Stimulated activated CD4-positive, alpha-beta T cell treated with anti-CD3 and anti-CD28 coated beads, Interleukin-1b, Interleukin-23, amount 100 ng/mL, for 24 hours (primary cell): ENCODE data around the gene TEP1.

Experiments
- DNase-seq, 4 experiments: peaks; one replicate each; pipeline ENCODE4 v3.0.0-alpha.2; 2020; ENCODE audit warnings: low read depth in 4 of 4, low spot score in 1 of 4

Gene TEP1

DNA sequence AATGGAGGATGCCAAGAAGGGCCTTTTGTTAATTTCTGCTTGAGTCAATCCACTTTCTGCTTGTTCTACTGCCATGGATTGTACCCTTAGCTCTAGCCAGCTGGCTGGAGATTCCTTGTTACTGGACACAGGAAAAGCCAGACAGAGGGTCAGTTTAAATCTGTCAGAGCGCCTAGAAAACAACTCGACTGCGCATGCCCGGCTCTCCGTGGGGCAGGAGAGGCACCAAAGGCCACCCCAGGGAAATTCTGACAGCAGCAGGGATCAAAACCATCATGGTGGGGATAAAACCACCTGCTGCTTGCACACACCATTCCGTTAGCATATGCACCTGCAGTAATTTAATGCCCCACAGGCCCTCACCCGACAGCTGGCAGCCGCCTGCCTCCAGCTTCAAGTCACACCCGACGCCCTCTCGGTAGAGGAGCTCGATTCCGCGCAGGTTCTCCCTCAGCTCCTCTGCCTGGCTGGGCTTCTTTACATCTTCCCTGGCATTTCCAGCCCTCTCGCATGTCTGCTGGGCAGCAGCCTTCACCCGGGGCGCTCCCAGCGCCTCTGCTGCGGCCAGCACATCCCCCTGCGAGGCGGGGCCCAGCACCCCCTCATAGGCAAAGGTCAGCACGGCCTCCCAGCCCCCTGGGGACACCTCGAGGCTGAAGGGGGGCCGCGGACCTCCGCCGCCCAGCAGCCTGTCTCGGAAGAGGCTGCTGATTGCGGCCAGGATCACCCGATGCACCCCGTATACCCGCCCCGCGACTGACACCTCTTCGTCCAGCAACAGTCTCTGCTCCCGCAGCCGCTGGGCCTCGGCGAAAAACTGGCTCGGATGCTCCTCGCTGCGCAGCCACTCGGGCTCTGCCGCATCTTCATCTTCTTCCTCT, 21.6 kb upstream of the TEP1 start:
- DNase-seq: no peak

DNA sequence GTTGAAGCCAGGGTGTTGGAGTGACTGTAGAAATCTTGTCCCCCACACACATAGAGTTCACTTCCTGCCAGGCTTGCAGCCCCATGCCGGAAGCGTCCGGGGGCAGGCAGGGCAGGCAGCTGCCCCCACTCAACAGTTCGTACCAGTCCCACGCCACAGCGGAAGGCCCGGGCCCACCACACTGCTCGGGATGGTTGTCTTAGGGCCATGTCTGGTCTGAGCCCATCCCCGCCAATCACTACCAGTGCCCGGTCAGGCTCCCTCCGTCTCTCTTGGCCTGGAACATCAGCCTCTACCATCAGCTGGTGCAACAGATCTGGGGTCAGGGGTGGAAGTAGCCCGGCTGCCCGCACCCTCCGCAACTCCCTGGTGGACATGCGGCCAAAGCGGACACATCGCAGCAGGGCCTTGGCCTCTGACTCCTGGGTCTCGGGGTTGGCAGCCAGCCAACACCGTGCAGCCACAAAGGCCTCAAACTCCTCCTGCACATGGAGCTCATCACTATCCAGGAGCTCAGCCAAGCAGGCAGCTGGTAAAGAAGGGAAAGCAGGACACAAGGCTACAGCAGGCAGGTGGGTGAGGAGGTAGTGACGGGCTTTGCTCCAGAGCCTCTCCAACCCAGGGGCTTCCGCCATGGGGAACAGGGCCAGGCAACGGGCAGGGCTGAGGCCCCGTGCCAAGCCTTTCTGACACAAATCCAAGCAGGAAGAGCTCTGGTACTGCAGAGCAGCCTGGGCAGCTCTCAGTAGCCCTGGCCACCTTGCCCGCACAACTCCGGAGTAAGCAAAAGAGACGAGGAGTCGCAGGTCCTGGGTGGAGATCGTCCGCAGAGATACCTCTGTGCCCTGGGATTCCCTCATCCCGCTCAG, 16.7 kb upstream of the TEP1 start:
- no peak for DNase-seq

DNA sequence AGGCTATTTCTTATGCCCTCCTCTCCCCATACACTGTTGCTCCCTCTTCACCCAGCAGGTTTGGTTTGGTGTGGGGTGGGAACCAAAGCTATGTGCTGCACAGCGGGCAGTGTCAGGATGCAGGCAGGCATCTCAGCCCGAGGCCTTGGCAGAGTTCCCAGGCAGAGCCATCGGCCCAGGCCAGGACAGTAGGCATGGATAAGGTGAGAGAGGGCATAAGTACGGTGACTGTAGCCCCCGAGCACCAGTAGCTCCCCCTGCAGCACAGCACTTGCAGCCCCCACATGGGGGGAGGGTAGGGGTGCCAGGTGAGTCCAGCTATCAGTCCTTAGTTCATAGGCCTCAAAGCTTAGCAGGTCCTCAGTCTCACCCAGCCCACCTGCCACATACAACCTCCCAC, 15.5 kb upstream of the TEP1 start:
- DNase-seq: no peak

DNA sequence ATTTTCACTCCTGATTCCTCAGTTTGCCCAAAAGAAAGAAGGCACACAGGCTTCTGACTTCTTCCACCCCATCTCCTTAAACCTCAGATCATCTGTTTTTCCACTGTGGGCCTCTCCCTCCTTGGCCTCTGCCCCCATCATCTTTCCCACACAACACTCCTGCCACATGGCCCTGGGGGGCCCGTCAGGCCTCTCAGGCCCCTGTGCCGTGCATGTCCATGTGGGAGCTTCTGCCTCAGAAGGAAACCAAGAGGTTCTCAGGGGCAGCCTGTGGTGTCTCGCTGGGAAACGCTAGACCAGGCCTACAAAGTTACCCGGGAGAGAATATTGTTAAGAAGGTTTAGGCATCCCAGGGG, 14.7 kb upstream of the TEP1 start:
- DNase-seq: no peak

DNA sequence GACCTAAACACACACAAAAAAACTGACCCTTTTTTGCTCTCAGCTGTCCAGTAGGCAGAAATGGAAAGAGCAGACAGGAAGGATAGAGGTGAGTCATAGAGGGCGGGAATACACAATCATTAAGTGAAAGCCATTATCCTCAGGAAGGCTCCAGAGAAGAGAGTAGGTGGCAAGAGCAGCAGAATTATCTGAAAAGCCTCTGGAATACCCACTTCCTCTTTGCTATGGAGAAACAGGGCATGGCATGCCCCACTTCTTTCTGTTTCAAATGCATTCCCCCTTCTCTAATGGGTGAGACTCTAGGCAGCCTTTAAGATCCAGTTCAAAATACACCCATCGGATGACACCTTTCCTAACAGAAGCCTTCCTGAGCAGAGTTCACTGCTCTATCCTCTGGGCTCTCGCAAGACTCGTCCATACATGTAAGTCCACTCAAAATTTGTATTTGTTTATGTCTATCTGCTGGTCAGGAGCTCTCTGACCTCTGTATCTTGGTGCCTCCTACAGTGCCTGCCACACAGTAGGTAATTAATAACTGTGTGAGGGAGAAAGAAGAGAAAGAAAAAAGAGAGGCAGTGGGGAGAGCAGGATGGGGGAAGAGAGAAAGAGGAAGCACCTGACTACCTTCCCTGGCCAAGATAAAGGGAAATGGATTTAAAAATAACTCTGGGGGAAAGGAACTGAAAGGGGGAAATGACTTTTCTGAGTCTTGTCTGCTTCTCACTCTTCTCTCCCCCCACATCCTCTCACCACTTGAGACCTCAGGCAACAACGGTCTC, 14.1 kb upstream of the TEP1 start:
- DNase-seq: no peak

DNA sequence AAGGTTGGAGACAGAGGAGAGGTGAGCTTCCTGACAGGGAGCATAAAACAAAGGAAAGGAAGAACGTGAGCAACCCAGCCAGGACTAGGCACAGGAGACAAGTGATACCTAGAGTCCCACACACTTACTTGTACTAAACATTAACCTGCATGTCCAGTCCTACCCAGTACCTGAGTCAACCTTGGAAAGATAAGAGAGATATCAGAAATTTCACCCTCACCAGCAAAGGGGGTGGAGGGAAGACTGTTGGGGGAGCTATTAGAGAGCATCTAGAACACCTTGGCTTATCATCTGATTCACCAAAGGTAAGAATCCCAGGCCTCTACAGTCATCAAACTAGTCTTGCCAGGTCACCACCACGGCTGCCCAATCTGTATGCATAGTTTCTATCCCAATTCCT, 11.6 kb upstream of the TEP1 start:
- DNase-seq: no peak

DNA sequence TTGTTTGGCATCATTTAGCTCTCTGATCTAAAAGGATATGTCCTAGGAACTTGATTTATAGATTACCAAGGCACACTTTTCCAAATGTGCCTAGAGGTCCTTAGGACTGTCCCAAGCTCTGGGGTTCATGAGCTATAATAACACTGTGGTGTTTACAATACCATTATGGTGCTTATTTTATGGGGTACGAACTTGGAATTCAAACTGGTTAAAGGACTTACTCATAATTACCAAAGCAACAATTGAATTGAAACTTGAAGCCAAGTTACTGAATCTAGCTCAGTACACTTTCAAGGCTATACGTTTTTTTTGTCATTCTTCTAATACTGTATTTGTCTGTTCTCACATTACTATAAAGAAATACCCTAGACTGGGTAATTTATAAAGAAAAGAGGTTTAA, 9.6 kb upstream of the TEP1 start:
- no peak for DNase-seq

DNA sequence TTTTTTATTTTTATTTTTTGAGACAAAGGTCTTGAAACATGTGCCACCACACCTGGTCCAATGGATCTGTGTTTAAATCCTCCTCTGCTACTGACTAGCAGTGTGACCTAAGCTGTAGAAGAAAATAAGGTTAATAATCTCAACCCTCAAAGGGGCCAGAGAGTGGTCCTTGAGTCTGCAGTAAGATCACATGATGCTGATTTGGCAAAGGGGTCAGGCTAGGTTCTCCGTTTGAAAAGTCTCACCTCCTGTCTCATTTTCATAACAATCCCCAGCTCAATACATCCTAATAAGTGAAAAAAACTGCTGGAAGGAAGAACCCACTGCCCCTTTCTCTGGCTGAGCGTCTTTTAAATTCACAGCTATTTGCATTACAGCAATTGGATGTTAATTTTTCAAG, 8.0 kb upstream of the TEP1 start:
- DNase-seq: no peak

DNA sequence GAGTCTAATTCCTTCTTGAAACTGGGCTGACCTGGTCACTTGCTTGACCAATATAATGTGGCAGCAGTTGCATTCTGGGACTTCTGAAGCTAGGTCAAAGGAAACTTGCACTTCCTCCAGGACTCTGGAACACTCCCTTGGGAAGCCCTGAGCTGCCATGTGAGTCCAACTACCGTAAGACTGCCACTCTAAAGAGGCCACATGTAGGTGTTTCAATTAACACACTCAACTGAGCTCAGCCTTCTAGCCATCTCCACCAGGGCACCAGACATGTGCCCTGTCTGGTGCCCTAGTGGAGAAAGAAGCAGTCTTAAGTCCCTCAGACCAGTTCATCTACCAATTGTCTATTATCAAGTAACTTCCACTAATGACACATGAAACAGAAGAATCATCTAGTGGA, 6.1 kb upstream of the TEP1 start:
- no peak for DNase-seq

DNA sequence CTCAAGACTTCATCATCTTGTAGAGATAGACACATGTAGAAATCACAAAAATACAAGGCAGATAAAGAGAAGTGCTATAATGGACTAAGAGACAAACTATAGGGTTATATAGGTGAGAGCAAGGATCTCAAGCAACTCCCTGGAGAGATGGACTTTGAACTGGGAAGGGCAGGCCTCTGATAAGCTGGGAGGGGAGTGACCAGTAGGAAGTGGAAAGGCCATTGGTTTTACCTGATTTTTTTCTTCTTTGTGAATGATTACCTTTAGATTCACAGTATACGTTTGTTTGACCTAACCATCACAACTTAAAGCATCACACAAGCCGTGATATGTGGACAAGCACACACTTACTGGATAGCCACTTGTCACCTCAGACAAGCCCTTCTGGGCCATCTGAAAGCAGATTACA, 5.2 kb upstream of the TEP1 start:
- DNase-seq: no peak

DNA sequence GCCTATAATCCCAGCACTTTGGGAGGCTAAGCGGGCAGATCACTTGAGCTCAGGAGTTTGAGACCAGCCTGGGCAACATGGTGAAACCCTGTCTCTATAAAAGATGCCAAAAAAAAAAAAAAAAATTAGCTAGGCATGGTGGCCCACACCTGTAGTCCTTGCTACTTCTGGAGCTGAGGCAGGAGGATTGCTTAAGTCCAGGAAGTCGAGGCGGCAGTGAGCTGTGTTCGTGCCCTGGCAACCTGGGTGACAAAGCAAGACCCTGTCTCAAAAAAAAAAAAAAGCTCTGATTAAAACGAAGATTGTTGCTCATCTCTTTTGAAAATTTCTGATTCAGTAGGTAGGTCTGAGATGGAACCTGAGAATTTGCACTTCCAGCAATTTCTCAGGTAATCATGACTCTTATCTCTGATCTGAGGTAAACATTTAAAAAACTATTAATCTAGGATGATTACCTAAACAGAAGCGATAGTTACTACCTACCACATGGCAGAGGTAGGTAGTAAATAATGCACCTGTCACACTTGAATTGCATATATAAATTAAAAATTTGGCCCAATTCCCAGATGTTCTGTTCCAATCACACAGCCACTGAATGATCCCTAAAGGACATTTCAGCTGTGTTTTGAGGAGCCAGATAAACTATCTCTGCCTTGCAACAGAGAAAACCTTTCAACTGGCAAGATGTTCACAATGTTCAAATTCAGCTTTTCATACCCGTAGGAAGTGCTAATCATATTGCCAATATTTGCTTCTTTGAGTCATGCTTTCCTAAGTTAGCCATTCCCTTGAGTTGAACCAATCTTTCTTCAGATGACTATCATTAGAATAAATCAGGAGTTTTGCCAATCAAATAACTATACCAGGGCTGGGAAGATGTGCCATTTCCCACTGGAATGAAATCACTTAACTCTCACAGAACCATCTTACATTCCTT, 4.2 kb upstream of the TEP1 start:
- DNase-seq: no peak

DNA sequence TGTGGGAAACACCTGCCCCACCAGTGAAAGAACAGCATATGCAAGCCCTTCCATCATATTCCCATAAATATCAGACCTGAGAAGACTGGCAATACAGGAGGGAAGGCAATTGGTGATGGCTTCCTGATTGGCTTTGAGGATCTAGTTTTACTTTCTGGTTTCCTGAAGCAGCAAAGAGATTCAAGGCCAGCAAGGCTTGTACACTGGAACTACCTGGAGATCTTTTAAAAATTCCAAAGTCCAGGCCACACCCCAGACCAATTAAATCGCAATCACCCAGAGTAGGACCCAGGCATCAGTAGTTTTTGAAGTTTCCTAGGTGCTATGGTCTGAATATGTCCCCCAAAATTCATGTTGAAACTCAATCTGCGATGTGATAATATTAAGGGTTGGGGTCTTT, 2.9 kb upstream of the TEP1 start:
- no peak for DNase-seq

DNA sequence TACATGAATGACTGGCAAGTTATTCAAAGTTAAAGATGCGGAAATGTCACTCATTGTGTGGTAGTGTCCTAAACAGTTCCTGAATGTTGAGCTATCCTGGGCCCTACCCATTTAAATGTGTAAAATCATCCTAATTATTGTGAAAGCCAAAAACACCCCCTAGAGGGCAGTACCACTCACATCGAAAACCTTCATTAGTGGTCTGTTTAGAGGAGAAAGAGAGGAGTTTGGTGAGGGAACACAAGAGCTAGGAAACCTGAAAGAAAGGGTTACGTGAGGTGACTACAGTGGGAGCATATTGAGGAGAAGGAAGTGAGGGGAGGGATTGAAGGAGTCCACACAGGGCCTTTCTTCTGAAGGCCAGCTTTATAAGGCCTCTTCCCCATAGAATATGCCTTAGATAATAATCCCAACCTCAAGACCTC, 2.5 kb upstream of the TEP1 start:
- no peak for DNase-seq

DNA sequence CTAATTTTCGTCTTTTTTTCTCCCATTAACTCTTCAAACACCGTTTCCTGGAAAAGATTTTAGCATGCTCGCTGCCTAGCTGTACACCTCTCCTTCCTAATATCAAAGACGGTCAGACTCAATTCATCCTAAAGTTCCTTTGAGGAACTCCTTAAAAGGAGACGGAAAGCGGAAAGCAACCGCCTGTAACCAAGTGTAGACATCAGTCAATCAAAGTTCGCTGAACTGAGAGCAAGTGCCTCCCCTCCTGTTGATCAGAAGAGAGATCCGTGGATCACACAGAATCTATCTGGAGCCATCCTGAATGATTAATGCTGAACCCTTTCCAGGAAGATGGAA, 412 bp upstream of the TEP1 start:
- no peak for DNase-seq

DNA sequence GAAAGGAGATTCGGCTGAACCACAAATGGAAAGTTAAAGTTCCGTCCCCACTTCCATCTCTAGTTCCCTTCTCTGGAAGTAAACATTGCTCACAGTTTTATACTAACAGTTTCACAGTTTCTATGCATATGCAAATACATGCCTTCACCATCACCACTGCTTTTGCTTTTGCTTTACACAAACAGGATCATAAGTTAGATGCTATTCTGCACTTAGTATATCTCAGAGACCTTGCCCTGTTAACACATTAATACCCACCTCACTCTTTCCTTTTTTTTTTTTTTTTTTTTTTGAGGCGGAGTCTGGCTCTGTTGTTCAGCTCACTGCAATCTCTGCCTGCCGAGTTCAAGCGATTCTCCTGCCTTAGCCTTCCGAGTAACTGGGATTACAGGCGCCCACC, 890 bp downstream of the TEP1 start:
- DNase-seq: no peak

DNA sequence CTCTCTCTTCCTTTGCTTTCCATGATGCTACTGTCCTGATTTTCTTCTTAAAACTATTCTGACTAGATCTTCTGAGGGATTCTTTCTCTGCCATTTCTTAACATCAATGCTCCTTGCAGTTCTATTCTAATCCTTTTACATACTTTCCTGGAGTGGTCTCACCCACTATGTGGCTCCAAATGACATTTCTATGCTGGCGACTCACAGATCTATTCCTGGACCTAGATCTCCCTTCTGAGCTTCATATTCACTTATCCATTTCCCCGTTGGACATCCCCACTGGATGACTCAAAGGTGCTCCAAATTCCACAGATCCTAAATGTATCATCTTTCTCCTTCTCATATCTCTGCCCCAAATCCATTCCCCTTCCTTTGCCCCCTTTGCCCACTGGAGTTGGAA, 4.1 kb downstream of the TEP1 start:
- DNase-seq: no peak

DNA sequence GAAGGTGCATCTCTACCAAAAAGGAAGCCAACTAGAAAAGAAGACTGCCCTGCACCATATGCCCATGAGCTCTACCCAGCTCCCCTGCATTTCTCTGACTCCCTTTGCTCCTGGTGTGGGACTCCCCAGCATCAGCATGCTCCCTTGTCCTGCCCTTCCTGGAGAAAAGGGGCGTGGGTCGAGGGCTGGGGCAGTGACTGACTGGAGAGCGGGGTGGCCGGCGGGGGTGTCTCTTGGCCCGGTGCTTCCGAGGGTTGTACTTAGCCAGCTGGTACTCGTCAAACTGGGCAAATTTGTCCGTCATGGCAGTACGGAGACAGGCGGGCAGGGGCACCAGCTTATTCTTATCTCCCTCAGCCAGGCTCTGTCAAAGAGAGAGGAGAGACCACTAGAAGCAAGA, 9.8 kb downstream of the TEP1 start:
- no peak for DNase-seq

DNA sequence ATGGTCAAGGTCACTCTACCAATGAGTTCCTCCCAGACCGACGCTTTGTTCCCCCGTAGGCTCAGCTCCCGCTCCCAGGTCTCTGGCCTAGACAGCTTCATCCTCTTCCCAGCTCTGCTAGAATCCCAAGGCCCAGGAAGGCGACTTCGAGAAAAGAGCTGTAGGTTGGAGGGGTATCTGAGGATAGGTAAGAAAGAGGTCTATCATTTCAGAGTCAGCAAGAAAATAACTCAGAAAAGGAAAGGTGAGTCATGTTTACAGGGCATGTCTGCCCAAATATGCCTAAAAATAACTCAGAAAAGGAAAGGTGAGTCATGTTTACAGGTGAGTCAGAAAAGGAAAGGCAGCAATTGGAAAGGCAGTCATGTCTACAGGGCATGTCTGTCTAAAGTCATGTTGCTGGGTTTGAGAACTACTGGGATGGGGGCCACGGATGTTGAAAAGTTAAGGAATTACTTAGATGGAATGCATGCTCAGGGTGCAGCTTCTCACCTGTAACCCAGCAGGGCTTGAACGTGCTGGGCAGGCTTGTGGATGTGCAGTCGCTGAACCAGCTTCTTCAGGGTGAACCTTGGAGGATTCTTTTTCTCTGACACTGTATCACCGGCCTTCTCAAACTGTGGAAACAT, 12.2 kb downstream of the TEP1 start:
- peak in 1 of 4 experiments; percentile 4 for DNase-seq

DNA sequence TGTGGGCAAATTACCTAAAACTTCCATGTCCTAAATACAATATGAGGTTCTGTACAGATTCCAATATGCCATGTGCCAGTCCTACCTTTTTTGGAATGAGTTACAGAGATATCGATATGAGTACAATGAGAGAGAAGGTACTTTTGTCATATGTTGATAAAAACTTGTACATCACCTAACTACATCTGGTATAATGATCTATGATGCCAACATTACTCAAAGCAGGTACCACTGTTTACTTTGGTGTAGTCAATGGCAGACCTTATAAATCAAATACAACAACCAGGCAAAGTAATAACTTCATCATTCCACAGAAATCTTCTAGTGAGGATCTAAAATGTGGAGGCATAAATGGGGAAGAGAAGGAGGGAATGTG, 12.7 kb downstream of the TEP1 start:
- DNase-seq: no peak

DNA sequence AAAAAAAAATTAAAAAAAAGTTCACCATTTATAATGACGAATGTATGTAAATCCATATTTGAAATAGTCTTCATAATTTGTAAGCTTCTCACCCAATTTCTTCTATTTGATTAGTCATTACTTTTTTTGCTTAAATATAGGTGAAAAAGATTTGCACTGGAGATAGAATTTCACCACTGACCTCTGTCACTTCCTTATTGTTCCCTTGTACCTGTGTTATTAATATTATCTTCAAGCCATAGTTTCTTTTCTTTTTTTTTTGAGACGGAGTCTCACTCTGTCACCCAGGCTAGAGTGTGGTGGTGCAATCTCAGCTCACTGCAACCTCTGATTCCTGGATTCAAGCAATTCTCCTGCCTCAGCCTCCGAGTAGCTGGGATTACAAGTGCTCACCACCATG, 15.8 kb downstream of the TEP1 start:
- DNase-seq: no peak
